ENCODE results near the gene NR2C2.

GRCh38 chr3:14950274-14950673, 2.9 kb downstream of the NR2C2 start:
- TF ChIP-seq CTCF (IDR thresholded peaks at IDR 0.05) = no peak
- no peak for TF ChIP-seq POLR2A (IDR thresholded peaks at IDR 0.05)
